Measurements from ENCODE around the gene ITGA1.
A peak's percentile ranks its signal among the peaks of the same experiment; 100 is the strongest.

Gene ITGA1

DNA sequence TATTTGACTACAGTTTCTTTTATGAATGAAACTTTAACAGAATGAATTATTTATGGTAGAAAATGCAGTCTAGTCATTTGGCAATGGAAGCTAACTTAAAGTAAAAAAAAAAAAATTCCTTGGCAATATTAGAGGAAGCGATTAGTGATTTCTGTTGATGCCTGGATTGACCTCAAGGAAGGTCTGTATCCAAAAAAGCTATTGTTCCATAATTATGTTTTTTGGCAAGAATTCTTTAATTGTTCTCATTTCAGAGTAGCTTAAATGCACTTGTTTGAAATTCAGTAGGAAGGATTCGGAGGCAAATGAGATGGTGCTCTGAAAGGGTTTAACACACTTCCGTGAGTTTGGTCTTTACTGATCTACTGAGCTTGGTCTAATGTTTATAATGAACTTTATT, 61.8 kb downstream of the ITGA1 start:
- H3K4me3 ChIP-seq (ENCODE audit: low read depth, low read length): no peak overlapping the region
- DNase-seq (ENCODE audit: low read depth, low spot score): no peak
- POLR2A ChIA-PET: no interaction called here
- TF ChIP-seq, protein P1, sequence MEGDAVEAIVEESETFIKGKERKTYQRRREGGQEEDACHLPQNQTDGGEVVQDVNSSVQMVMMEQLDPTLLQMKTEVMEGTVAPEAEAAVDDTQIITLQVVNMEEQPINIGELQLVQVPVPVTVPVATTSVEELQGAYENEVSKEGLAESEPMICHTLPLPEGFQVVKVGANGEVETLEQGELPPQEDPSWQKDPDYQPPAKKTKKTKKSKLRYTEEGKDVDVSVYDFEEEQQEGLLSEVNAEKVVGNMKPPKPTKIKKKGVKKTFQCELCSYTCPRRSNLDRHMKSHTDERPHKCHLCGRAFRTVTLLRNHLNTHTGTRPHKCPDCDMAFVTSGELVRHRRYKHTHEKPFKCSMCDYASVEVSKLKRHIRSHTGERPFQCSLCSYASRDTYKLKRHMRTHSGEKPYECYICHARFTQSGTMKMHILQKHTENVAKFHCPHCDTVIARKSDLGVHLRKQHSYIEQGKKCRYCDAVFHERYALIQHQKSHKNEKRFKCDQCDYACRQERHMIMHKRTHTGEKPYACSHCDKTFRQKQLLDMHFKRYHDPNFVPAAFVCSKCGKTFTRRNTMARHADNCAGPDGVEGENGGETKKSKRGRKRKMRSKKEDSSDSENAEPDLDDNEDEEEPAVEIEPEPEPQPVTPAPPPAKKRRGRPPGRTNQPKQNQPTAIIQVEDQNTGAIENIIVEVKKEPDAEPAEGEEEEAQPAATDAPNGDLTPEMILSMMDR (IDR thresholded peaks at IDR 0.05; ENCODE audit: insufficient read depth, low read length, missing control alignments): no peak
- CTCF ChIA-PET: no interaction called here

GRCh38 chr5:52853650-52854049, 65.9 kb downstream of the ITGA1 start:
- ChIA-PET POLR2A (no interaction called here), CTCF (interaction anchor here (0.6 to 1.1 kb wide), 2 partner anchors 9 to 14 kb away, joined by 3 to 4 read pairs; no protein-coding TSS in a partner anchor)
- no peak overlapping the region for H3K4me3 ChIP-seq (ENCODE audit: low read depth, low read length)
- TF ChIP-seq, protein P1 (IDR thresholded peaks at IDR 0.05; ENCODE audit: insufficient read depth, low read length, missing control alignments): no peak
- DNase-seq (ENCODE audit: low read depth, low spot score): no peak

DNA sequence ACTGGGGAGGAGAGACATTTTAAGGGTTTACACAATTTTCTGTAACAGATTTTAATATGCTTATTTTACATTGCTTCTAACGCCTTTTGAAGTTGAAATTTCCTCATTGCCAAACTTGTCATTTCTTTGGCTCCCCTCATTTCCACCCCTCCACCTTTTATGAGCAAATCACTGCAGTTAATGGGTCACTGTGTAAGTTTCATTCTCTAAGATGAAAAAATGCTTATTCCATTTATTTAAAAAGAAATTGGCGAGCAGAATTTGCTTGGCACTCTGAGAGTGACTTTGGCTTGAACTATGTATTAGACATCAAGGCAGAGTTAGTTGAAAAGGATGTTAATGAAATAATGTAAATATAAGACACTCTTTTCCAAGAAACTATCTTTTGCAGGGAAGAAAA, 66.6 kb downstream of the ITGA1 start:
- POLR2A ChIA-PET: no interaction called here

DNA sequence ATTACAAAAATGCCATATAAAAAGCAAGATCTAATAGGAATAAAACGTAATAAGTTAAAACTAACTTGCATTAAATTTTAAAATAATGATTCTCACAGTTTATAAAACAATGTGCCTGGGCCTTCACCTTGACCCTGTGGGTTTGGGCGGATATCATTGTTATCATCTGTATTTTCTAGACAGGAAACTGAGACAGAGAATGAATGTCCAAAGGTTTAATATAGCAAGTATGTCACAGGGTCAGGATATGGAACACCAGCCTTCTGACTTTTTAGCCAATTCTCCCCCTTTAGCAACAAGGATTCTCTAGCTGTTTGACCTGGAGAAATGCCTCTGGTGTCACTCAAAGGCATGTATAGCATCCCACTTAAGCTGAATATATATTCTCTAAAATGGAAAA, 67.2 kb downstream of the ITGA1 start:
- TF ChIP-seq, protein P1 (IDR thresholded peaks at IDR 0.05; ENCODE audit: insufficient read depth, low read length, missing control alignments): no peak
- CTCF ChIA-PET: interaction anchor here (1.5 kb wide), 1 partner anchor 9 kb away, joined by 3 read pairs; no protein-coding TSS in a partner anchor

More for the DNA sequence above, 66.6 kb downstream of the ITGA1 start:
- TF ChIP-seq, protein P1 (IDR thresholded peaks at IDR 0.05; ENCODE audit: insufficient read depth, low read length, missing control alignments): no peak
- no peak overlapping the region for H3K4me3 ChIP-seq (ENCODE audit: low read depth, low read length)
- CTCF ChIA-PET: interaction anchor here (0.7 to 1.5 kb wide), 3 partner anchors 9 to 14 kb away, joined by 3 to 4 read pairs (median 3); no protein-coding TSS in a partner anchor
- no peak for DNase-seq (ENCODE audit: low read depth, low spot score)

DNA sequence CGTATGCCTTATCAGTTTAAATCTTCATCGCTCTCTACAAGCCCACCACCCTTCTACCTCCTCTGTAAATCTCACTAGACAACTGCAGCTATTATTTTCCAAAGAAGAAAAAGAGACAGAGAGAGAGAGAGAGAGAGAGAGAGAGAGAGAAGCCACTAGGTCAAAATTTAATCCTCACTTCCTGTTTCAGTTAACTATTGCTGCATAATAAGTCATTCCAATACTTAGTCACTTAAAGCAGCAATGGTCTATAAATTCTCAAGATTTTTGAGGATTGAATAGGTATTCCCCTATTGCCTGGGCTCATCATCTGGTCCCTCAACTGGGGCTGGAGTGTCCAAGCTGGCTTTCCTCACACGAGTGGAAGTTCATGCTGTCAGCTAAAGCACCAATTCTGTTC, 68.8 kb downstream of the ITGA1 start:
- TF ChIP-seq, protein P1 (IDR thresholded peaks at IDR 0.05; ENCODE audit: insufficient read depth, low read length, missing control alignments): no peak
- DNase-seq (ENCODE audit: low read depth, low spot score): no peak
- POLR2A ChIA-PET: interaction anchor here (0.7 to 1.0 kb wide), 2 partner anchors 8 to 16 kb away, joined by 3 read pairs; no protein-coding TSS in a partner anchor
- CTCF ChIA-PET: interaction anchor here (0.6 to 1.2 kb wide), 3 partner anchors 11 to 239 kb away, joined by 3 read pairs; no protein-coding TSS in a partner anchor
- H3K4me3 ChIP-seq (ENCODE audit: low read depth, low read length): no peak overlapping the region

More for the DNA sequence above, 67.2 kb downstream of the ITGA1 start:
- POLR2A ChIA-PET: no interaction called here
- H3K4me3 ChIP-seq (ENCODE audit: low read depth, low read length): no peak overlapping the region
- no peak for DNase-seq (ENCODE audit: low read depth, low spot score)

GRCh38 chr5:52859628-52860027, 71.9 kb downstream of the ITGA1 start:
- H3K4me3 ChIP-seq (ENCODE audit: low read depth, low read length): no peak overlapping the region
- TF ChIP-seq, protein P1 (IDR thresholded peaks at IDR 0.05; ENCODE audit: insufficient read depth, low read length, missing control alignments): no peak
- peak; percentile 83 for DNase-seq (ENCODE audit: low read depth, low spot score)
- ChIA-PET POLR2A (no interaction called here), CTCF (no interaction called here)
